Neural crest cell (in vitro differentiated cells): ENCODE data around the gene PLD4. TPM values are rescaled to one million over a fixed set of nuclear protein-coding genes. Genes with fewer than 3 reads are reported as not detected.
"Not testable (repeated sequence)": the region's sequence is repeated elsewhere in the genome, so short reads cannot be mapped to it uniquely, and the experiment has no call there.

Experiments used
- DNase-seq: peaks from one replicate; pipeline ENCODE4 v3.0.0; 2021; ENCODE audit warnings: low read depth, mixed read lengths, low spot score
- H3K27ac Mint-ChIP-seq: one replicate; pipeline ENCODE4 v1.8.0; 2021; ENCODE audit warnings: mild to moderate bottlenecking, mixed read lengths; ENCODE audit not compliant: unreplicated experiment
- H3K27me3 Mint-ChIP-seq: 2 replicates; pipeline ENCODE4 v1.8.0; 2021; ENCODE audit warnings: low read depth, mild to moderate bottlenecking, mixed read lengths
- H3K36me3 Mint-ChIP-seq: 2 replicates; pipeline ENCODE4 v1.8.0; 2021; ENCODE audit warnings: low read depth, mild to moderate bottlenecking, mixed read lengths
- H3K4me1 Mint-ChIP-seq: 2 replicates; pipeline ENCODE4 v1.8.0; 2021; ENCODE audit warnings: mixed read lengths
- H3K4me3 Mint-ChIP-seq: one replicate; pipeline ENCODE4 v1.8.0; 2021; ENCODE audit warnings: mild to moderate bottlenecking, mixed read lengths
- H3K9me3 Mint-ChIP-seq: 2 replicates; pipeline ENCODE4 v1.8.0; 2021; ENCODE audit warnings: mixed read lengths
- CTCF ChIP-seq: fragments of 200-600 bp; sonication (generic); conservative IDR thresholded peaks from 2 replicates; pipeline ENCODE4 v1.5.0; 2021; ENCODE audit warnings: antibody characterized with exemption, mild to moderate bottlenecking
- total RNA-seq: library from RNA; stranded (reverse); gene quantifications from 2 replicates; pipeline ENCODE4 v1.2.1, GENCODE V29; 2021

The PLD4 gene
- total RNA-seq, 1 donor from 2014 or later: 0.02 TPM

DNA sequence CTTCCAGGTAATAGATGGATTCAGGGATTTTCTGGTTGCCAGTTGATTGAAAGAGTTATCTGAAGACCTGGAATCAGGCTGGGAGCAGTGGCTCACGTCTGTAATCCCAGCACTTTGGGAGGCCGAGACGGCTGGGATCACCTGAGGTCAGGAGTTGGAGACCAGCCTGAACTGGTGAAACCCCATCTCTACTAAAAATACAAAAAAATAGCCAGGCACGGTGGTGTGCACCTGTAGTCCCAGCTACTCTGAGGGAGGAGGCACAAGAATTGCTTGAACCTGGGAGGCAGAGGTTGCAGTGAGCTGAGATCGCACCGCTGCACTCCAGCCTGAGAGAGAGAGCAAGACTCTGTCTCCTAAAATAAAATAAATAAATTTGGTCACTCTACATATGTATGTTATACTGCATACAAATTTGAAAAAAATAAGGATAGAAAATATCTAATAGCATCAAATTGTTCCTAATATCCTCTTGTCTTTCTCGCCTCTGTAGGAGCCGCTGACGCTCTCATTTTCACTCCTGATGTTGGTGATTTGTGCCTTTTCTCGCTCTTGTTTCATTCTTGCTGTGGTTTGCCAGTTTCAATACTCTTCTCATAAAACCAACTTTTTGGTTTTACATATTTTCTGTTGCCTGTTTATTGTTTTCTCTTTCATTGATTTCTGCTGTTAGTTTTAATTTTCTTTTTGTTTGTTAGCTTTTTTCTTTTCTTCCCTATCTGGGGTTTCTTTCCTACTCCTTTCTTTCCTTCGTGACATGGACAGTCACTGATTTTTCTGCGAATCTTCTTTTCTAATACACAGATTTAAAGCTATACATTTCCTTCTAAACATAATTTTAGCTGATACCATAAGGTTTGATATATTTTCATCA is 23.8 kb upstream of the PLD4 start:
- H3K36me3 Mint-ChIP-seq: no peaks in the 10 kb centered on the region
- no peak overlapping the region for H3K27ac Mint-ChIP-seq
- H3K27me3 Mint-ChIP-seq: peaks cover 51% of the 10 kb centered on the region
- H3K9me3 Mint-ChIP-seq: no peaks in the 10 kb centered on the region
- H3K4me1 Mint-ChIP-seq: peaks cover 5% of the 10 kb centered on the region
- TF ChIP-seq CTCF: no peak
- H3K4me3 Mint-ChIP-seq: no peak overlapping the region
- no peak for DNase-seq

GRCh38 chr14:104903990-104904389 is 20.7 kb upstream of the PLD4 start:
- H3K9me3 Mint-ChIP-seq: peaks cover 3% of the 10 kb centered on the region
- TF ChIP-seq CTCF: no peak
- no peak for DNase-seq
- no peaks in the 10 kb centered on the region for H3K36me3 Mint-ChIP-seq
- no peak overlapping the region for H3K27ac Mint-ChIP-seq
- no peaks in the 10 kb centered on the region for H3K4me1 Mint-ChIP-seq
- peaks cover 66% of the 10 kb centered on the region for H3K27me3 Mint-ChIP-seq
- no peak overlapping the region for H3K4me3 Mint-ChIP-seq

DNA sequence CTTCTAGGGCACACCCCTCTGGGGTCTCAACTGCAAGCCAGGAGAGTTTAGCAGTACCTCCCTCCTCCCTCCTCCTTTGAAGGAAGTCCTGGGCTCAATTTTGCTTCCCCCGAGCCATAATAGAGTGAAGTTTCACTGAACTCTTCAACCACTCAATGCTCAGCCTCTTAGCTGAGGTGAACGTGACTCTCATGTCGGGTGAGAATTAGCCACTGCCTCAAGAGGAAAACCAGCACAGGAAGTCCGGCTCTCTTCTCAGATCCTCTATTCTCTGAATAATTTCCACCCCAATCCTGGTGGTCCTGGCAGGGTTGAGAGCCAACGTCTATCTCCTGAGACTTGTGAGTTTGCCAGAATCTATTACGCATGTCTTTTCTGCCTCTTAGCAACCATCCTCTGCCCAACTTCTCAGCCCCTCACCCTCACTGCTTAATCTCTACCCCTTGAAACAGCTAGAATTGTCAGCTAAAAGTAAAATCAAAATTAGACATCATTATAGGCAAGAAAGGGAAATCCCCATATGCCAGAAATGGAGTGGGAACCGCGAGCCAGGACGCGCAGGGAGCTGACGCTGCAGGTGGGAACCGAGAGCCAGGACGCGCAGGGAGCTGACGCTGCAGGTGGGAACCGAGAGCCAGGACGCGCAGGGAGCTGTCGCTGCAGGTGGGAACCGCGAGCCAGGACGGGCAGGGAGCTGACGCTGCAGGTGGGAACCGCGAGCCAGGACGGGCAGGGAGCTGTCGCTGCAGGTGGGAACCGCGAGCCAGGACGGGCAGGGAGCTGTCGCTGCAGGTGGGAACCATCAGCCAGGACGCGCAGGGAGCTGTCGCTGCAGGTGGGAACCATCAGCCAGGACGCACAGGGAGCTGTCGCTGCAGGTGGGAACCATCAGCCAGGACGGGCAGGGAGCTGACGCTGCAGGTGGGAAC is 19.8 kb upstream of the PLD4 start:
- H3K36me3 Mint-ChIP-seq, H3K27ac Mint-ChIP-seq, H3K4me3 Mint-ChIP-seq, DNase-seq, H3K4me1 Mint-ChIP-seq, H3K9me3 Mint-ChIP-seq: not testable (repeated sequence)
- H3K27me3 Mint-ChIP-seq: peaks cover 66% of the 10 kb centered on the region

- not testable (repeated sequence) for DNase-seq, H3K36me3 Mint-ChIP-seq, H3K4me1 Mint-ChIP-seq, H3K9me3 Mint-ChIP-seq, H3K27ac Mint-ChIP-seq, H3K4me3 Mint-ChIP-seq
- peaks cover 66% of the 10 kb centered on the region for H3K27me3 Mint-ChIP-seq
Measured at GRCh38 chr14:104905579-104905933, 19.1 kb upstream of the PLD4 start.

DNA sequence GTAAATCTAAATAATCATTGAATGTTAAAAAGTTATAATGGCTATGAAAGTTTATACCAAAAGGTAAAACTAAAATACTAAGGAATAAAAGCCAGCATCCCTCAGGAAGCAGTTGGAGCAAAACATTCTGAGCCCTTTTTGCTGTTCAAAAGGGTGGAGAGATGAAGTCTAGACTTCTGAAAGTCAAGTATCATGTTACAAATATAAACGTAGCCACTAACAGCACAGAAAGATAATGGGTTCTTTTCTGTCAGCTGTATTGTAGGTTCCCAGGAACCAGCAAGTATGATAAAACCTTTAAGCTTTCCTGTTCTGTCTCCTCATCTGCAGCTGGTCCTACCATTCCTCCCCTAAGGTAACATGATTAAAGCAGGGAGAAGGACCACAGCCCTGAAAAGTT is 16.4 kb upstream of the PLD4 start:
- TF ChIP-seq CTCF: no peak
- DNase-seq: no peak
- no peaks in the 10 kb centered on the region for H3K4me1 Mint-ChIP-seq
- peaks cover 6% of the 10 kb centered on the region for H3K36me3 Mint-ChIP-seq
- peaks cover 13% of the 10 kb centered on the region for H3K9me3 Mint-ChIP-seq
- H3K27ac Mint-ChIP-seq: no peak overlapping the region
- H3K27me3 Mint-ChIP-seq: peaks cover 67% of the 10 kb centered on the region
- H3K4me3 Mint-ChIP-seq: no peak overlapping the region

DNA sequence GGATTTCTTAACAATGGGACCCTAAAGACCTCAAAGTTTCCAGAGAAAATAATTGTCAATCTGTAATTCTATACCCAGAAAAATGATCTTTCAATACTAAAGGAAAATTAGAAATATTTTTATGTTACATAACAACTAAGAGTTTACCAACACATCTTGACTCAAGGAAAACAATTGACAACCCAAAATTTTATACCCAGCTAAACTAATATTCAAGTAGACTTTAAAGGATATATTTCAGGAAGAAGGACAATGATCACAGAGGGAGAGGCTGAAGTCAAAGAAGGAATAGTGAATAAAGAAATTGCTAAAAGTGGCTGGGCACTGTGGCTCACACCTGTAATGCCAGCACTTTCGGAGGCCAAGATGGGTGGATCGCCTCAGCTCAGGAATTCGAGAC is 12.6 kb upstream of the PLD4 start:
- H3K27ac Mint-ChIP-seq: no peak overlapping the region
- H3K36me3 Mint-ChIP-seq: peaks cover 6% of the 10 kb centered on the region
- peaks cover 76% of the 10 kb centered on the region for H3K27me3 Mint-ChIP-seq
- peaks cover 3% of the 10 kb centered on the region for H3K4me1 Mint-ChIP-seq
- peaks cover 15% of the 10 kb centered on the region for H3K9me3 Mint-ChIP-seq
- no peak for DNase-seq
- H3K4me3 Mint-ChIP-seq: no peak overlapping the region
- no peak for TF ChIP-seq CTCF
